ENCODE measurements around the gene PZP. TPM values are rescaled to one million over a fixed set of nuclear protein-coding genes. Genes with fewer than 3 reads are reported as not detected.

PZP gene
- polyA plus RNA-seq, 1 donor (not counting 4 experiments of a cell fraction or from before 2014, with no cell fraction given), result not detected

- Histone ChIP-seq H2AFZ (ENCODE audit: control insufficient read depth, low read length) (no peak overlapping the region), H3K9me3 (ENCODE audit: control insufficient read depth, low read depth, low read length) (no peaks in the 10 kb centered on the region), H3K27ac (ENCODE audit: control insufficient read depth, insufficient read depth, low read length) (no peak overlapping the region), H3K4me3 (ENCODE audit: control insufficient read depth in 2 of 3, extremely low read depth in 1 of 3, insufficient read depth in 2 of 3, low read depth in 1 of 3, low read length in 3 of 3) (no peak overlapping the region), H4K20me1 (ENCODE audit: control insufficient read depth, extremely low read depth, insufficient read depth, low read length) (no peaks in the 10 kb centered on the region), H3K27me3 (ENCODE audit: control insufficient read depth, extremely low read depth, insufficient read depth, low read length) (no peaks in the 10 kb centered on the region), H3K4me1 (ENCODE audit: control insufficient read depth, extremely low read depth, insufficient read depth, low read length) (no peaks in the 10 kb centered on the region), H3K9me1 (ENCODE audit: control insufficient read depth, extremely low read depth, insufficient read depth, low read length) (no peaks in the 10 kb centered on the region), H3K36me3 (ENCODE audit: control insufficient read depth in 2 of 2, extremely low read depth in 1 of 2, insufficient read depth in 2 of 2, low read length in 2 of 2) (no peaks in the 10 kb centered on the region), H3K4me2 (ENCODE audit: control insufficient read depth, extremely low read depth, insufficient read depth, low read depth, low read length) (no peak overlapping the region), H3K9ac (ENCODE audit: control insufficient read depth, extremely low read depth, insufficient read depth, low read length) (no peak overlapping the region), H3K79me2 (ENCODE audit: control insufficient read depth, insufficient read depth, low read length) (no peaks in the 10 kb centered on the region)
- DNase-seq (ENCODE audit: low read depth, low spot score) (no peak), FAIRE-seq (no peak)
- TF ChIP-seq, protein P1, sequence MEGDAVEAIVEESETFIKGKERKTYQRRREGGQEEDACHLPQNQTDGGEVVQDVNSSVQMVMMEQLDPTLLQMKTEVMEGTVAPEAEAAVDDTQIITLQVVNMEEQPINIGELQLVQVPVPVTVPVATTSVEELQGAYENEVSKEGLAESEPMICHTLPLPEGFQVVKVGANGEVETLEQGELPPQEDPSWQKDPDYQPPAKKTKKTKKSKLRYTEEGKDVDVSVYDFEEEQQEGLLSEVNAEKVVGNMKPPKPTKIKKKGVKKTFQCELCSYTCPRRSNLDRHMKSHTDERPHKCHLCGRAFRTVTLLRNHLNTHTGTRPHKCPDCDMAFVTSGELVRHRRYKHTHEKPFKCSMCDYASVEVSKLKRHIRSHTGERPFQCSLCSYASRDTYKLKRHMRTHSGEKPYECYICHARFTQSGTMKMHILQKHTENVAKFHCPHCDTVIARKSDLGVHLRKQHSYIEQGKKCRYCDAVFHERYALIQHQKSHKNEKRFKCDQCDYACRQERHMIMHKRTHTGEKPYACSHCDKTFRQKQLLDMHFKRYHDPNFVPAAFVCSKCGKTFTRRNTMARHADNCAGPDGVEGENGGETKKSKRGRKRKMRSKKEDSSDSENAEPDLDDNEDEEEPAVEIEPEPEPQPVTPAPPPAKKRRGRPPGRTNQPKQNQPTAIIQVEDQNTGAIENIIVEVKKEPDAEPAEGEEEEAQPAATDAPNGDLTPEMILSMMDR (optimal IDR thresholded peaks at IDR 0.05 in 1 of 3, IDR thresholded peaks at IDR 0.05 in 1 of 3, conservative IDR thresholded peaks at IDR 0.05 in 1 of 3; ENCODE audit: extremely low read depth in 1 of 3, insufficient read depth in 2 of 3, low read length in 3 of 3), result no peak
- no peak for TF ChIP-seq EZH2 (IDR thresholded peaks at IDR 0.05; ENCODE audit: low read length)
- dilution Hi-C loops (cut with MboI; ENCODE audit: extremely low pct_ligation_motif_present, low sequenced_read_pairs), result no loop called here
Measured at GRCh38 chr12:9127936-9128663, 80.1 kb downstream of the PZP start.

GRCh38 chr12:9127484-9127883 is 80.7 kb downstream of the PZP start:
- no peaks in the 10 kb centered on the region for H3K36me3 ChIP-seq (ENCODE audit: control insufficient read depth in 2 of 2, extremely low read depth in 1 of 2, insufficient read depth in 2 of 2, low read length in 2 of 2)
- no peak for DNase-seq (ENCODE audit: low read depth, low spot score)
- no peaks in the 10 kb centered on the region for H3K9me3 ChIP-seq (ENCODE audit: control insufficient read depth, low read depth, low read length)
- no peak overlapping the region for H3K27ac ChIP-seq (ENCODE audit: control insufficient read depth, insufficient read depth, low read length)
- no peak overlapping the region for H3K9ac ChIP-seq (ENCODE audit: control insufficient read depth, extremely low read depth, insufficient read depth, low read length)
- H3K27me3 ChIP-seq (ENCODE audit: control insufficient read depth, extremely low read depth, insufficient read depth, low read length), result no peaks in the 10 kb centered on the region
- H3K4me2 ChIP-seq (ENCODE audit: control insufficient read depth, extremely low read depth, insufficient read depth, low read depth, low read length), result no peak overlapping the region
- H2AFZ ChIP-seq (ENCODE audit: control insufficient read depth, low read length), result no peak overlapping the region
- no peaks in the 10 kb centered on the region for H3K4me1 ChIP-seq (ENCODE audit: control insufficient read depth, extremely low read depth, insufficient read depth, low read length)
- no peak for FAIRE-seq
- TF ChIP-seq, protein P1 (optimal IDR thresholded peaks at IDR 0.05 in 1 of 3, IDR thresholded peaks at IDR 0.05 in 1 of 3, conservative IDR thresholded peaks at IDR 0.05 in 1 of 3; ENCODE audit: extremely low read depth in 1 of 3, insufficient read depth in 2 of 3, low read length in 3 of 3), result no peak
- TF ChIP-seq EZH2 (IDR thresholded peaks at IDR 0.05; ENCODE audit: low read length), result no peak
- dilution Hi-C loops (cut with MboI; ENCODE audit: extremely low pct_ligation_motif_present, low sequenced_read_pairs), result no loop called here
- H3K79me2 ChIP-seq (ENCODE audit: control insufficient read depth, insufficient read depth, low read length), result no peaks in the 10 kb centered on the region
- H3K9me1 ChIP-seq (ENCODE audit: control insufficient read depth, extremely low read depth, insufficient read depth, low read length), result no peaks in the 10 kb centered on the region
- H3K4me3 ChIP-seq (ENCODE audit: control insufficient read depth in 2 of 3, extremely low read depth in 1 of 3, insufficient read depth in 2 of 3, low read depth in 1 of 3, low read length in 3 of 3), result no peak overlapping the region
- H4K20me1 ChIP-seq (ENCODE audit: control insufficient read depth, extremely low read depth, insufficient read depth, low read length), result no peaks in the 10 kb centered on the region
